Fibroblast of peridontal ligament (primary cell): ENCODE data around the gene HDAC4.

Experiments
- DNase-seq: peaks from one replicate; pipeline ENCODE4 v3.0.0-alpha.2; 2010; ENCODE audit errors: extremely low read depth

Gene HDAC4

DNA sequence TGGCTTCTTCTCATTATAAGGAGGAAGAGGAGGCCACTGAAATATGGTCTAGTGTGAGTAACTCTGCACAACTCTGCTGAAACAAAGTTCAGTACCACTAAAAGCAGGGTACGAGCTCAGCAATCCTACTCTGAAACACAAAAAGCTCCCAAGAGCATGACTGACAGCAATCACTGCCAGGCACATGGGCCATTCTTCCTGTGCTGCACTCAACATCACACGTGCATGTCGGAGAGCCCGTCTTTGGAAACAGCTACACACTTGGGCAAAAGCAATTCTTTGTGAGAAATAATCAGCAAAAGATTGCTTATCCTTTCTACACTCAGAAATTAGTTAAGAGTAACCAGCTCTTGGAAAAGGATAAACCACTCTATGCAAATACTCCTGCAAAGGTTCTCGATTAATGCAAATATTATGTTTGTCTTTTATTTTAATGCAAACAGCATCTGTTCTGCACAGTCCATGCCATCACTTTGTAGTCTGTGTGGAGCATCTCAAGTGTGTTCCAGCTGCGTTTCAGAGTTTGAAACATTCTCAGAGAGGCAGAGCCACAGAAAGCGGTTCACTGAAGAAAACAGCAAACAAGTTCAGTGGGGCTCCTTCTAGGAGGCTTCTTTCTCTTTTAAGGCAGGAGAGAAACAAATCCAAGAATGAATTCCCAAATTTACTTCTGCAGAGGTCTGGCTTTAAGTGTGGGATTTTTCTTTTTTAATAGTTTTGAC, 145.0 kb downstream of the HDAC4 start:
- DNase-seq = no peak

DNA sequence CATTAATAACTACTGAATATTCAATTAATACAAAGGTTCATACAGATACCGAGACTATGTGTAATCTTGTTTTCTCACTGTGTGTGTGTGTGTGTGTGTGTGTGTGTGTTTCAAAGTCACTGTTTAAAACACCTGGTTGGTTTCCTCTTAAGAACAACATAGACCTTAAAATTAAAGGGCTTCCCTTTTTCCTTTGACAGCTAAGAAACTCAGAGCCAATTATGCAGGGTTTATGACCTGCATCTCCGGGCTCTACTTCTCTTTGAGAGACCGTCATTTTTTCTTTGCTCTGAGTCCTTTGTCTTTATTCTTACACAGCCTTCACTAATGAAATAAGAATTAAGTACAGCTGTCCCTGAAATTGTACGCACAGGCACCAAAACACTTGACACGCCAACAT, 145.6 kb downstream of the HDAC4 start:
- no peak for DNase-seq

- DNase-seq = no peak
These were observed 147.0 kb downstream of the HDAC4 start for GRCh38 chr2:239253701-239254436.

DNA sequence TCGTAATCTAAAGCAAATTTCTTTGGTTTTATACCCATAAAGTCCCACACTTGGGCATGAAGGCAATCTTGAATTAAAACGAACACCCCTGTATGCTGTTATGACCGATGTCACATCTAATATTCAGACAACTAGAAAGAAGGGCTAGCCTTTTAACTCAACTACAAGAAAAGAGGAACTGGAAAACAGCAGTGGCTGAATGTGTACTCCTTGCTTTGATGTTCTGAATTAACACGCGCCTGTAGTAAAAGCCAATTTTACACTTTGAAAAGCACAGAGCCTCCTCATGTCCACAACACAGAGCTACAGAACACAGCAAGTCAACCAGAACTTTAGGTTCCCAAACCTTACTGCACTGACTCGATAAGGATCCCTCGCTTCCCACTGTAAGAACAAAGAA, 147.6 kb downstream of the HDAC4 start:
- no peak for DNase-seq

DNA sequence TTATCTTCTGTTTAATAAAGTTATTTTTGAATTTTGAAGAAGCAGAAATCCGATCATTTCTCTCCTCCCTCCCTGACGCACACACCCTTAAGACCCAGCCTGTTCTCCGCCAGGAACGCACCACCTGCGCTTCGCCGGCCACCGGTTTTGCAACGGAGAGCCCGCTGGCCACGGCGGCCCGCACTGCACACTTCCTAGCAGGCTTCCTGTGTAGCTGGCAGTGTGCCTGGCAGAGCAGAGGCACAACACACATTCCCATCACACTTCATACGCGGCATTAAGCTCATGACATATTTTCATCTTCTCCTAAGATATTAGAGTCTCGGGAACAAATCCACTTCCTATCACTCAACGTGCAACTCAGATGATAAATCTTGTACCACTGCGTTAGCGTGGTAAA, 148.0 kb downstream of the HDAC4 start:
- no peak for DNase-seq

DNA sequence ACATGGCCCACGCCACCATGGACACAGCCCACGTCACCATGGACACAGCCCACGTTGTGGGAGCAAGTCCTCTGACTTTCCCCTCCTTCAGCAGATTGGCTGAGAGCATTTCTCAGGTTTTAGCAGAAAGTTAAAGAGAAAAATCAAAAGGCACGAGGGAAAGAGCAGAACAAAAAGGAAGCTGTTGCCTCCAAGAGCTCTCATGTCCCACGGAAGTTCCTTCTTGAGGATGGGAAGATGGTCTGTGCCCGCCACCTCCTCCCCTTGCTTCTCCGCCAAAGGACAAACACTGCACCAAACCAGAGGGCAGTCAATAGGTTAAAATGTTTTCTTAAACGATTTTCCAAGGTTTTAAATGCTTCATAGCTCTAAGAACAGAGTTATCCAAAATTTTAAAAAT, 148.4 kb downstream of the HDAC4 start:
- DNase-seq = no peak

- DNase-seq = no peak
These were observed 148.8 kb downstream of the HDAC4 start for GRCh38 chr2:239251971-239252370.

- no peak for DNase-seq
These were observed 150.4 kb downstream of the HDAC4 start for GRCh38 chr2:239250216-239251081.

GRCh38 chr2:239249776-239250175, 151.0 kb downstream of the HDAC4 start:
- no peak for DNase-seq

GRCh38 chr2:239249048-239249447, 151.8 kb downstream of the HDAC4 start:
- no peak for DNase-seq

DNA sequence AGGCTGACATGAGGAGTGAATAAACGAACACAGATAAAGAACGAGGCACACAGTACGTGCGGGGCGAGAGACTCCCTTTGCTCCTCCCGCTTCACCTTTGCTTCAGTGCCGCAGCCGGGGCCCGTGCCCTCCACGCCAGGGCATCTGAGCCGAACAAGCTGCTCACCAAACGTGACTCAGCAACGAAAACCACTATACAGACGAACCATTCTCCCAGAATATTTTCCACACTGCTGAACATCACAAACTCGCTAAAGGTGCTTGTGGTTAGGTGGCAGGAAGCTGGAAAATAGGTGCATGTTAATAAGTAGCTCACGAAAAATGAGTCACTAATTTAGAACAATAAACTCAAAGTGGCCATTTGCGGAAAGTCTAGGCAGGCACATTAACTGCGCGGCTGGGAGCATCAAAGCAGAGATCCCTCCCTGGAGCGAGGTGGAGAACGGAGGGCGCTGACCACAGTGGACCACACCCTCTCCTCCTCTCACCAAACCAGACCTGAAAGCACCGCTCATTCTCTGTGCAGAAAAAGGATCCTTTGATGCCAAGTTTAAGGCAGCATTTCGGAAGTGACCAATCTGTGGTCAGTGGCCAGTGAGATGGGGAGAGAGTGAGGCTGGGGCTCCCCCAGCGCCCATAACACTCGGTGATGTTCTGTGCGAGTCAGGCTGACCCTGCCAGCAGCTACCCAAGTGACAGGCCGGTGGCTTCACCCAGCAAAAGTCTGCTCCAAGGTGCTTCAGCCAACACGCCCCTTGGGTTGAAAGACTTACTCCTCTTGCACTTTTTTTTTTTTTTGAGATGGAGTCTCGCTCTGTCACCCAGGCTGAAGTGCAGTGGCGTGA, 153.2 kb downstream of the HDAC4 start:
- DNase-seq = no peak

GRCh38 chr2:239246723-239247122, 154.1 kb downstream of the HDAC4 start:
- DNase-seq = no peak

DNA sequence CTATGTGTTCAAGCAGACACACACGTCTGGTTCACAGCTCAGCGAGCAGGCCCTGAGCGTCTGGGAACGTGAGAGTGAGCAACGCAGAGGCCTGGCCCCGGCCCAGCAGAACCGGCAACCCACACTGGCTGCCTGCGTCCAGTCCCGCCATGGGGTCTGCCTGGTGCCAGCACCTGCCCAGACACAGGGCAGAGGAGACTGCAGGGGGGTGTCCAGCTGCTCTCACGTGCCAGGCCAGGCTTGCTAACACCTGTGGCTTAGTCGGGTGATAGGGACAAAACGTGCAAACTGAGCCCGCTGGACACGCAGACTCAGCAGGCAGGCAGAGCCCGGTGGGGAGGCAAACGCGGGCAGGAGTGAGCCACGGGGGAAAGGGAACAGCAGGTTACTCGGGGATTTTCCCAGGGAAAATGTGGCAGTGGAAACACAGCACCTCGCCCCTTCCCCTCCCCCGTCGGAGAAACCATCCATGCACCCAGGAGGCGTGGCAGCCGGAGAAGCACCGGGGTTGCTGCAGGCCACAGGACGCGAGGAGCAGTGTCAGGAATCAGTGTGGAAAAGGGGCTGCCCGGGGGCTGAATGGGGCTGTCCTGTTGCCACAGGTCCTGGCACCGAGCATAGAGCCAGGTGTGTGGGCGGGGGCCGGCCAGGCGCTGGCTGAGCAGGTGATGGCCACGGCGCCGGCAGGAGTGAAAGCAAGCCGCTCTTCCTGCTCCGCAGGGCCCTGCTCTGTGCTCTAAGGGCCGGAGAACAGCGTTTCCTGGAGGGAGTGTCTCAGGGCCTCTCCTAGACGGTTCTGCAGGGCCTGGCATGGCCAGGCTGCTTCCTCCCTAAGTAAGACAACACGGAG, 154.7 kb downstream of the HDAC4 start:
- DNase-seq = no peak

- no peak for DNase-seq
These were observed 155.7 kb downstream of the HDAC4 start for GRCh38 chr2:239245107-239245506.

- no peak for DNase-seq
These were observed 156.2 kb downstream of the HDAC4 start for GRCh38 chr2:239244625-239245024.

DNA sequence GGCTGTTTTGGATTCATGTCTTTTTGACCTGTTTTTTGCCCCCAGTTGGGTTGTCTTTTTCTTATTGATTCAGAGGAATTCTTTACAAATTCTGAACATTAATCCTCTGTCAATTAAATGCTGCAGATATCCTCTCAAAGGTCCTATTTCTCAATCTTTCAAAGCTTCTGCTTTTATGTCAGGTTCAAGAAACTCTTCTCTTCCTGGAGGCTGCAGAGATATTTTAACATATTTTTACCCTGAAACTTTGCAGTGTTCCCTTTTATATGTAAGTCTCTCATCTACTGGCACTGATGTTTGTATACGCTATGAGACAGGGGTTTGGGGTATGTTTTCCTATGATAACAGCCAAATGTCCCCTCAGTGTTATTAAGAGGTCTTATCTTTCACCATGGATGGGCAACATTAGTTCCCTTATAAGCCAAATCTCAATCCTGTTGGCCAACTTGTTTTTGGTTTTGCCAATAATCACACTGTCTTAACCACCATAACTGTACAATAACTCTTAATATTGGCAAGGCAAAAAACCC, 159.3 kb downstream of the HDAC4 start:
- DNase-seq = no peak

- no peak for DNase-seq
These were observed 160.4 kb downstream of the HDAC4 start for GRCh38 chr2:239240414-239240881.

GRCh38 chr2:239239607-239240413, 161.0 kb downstream of the HDAC4 start:
- DNase-seq = no peak

DNA sequence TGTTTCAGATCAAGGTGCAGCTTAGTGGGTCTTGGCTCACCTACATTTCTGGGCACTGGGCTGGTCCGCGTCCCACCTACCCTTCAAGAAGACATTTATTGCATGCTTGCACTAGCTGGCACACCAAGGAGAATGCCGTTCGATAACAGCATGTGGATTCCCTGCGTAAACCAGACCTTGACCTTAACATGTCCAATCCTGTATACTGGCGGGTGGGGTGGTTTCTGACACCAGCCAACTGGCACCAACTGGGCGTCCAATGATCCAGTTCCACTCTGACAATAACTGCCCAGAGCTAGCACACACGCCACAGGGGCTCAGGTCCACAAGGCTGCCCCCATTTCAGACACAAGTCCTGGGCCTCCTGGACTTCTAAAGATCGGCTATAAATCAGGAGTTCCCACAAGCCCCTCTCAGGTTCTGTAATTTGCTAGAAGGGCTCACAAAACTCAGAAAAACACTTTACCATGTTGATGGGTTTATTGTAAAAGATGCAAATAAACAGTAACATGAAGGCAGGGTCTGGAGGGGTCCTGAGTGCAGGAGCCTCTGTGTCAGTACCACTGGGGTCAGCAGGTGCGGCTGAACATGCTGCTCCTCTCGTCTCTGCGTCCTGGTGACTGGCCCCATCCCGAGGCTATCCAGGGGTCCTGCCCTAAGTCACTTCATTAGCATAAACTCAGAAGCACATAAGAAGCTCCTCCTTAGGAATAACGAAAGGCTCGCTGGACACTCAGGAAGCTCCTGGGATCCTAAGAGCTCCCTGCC, 161.8 kb downstream of the HDAC4 start:
- no peak for DNase-seq
